ENCODE measurements around the gene RPS15A. TPM values are rescaled to one million over a fixed set of nuclear protein-coding genes. Genes with fewer than 3 reads are reported as not detected.

The RPS15A gene
- polyA plus RNA-seq, 2 of the 4 experiments (the other 2 are of a cell fraction), result 1,817 to 4,362 TPM

Other genes starting within 250 kb of the RPS15A start
- 123 and 151 TPM in 2 replicates for gene NOMO2, start 228.2 kb downstream of the RPS15A start, polyA plus RNA-seq (2011; rRNA removed)
- gene NOMO2, start 228.2 kb downstream of the RPS15A start, polyA plus RNA-seq (2017; fragmentation: RNase III; extraction: RNeasy Plus Mini Kit Qiagen cat#74134 plus additional on column Dnase treatment), result 95.8 to 99.8 TPM (median 96.0 TPM) in 3 replicates
- 403 and 479 TPM in 2 replicates for gene ARL6IP1, start 11.2 kb upstream of the RPS15A start, polyA plus RNA-seq (2011; rRNA removed)
- gene ARL6IP1, start 11.2 kb upstream of the RPS15A start, polyA plus RNA-seq (2017; fragmentation: RNase III; extraction: RNeasy Plus Mini Kit Qiagen cat#74134 plus additional on column Dnase treatment), result 435 to 459 TPM (median 456 TPM) in 3 replicates
- gene SMG1, start 136.1 kb upstream of the RPS15A start, polyA plus RNA-seq (2011; rRNA removed), result 59.4 and 63.8 TPM in 2 replicates
- 14.4 to 18.3 TPM (median 15.7 TPM) in 3 replicates for gene SMG1, start 136.1 kb upstream of the RPS15A start, polyA plus RNA-seq (2017; fragmentation: RNase III; extraction: RNeasy Plus Mini Kit Qiagen cat#74134 plus additional on column Dnase treatment)
- 9.4 and 15.0 TPM in 2 replicates for gene TMC7, start 193.6 kb upstream of the RPS15A start, polyA plus RNA-seq (2011; rRNA removed)
- gene TMC7, start 193.6 kb upstream of the RPS15A start, polyA plus RNA-seq (2017; fragmentation: RNase III; extraction: RNeasy Plus Mini Kit Qiagen cat#74134 plus additional on column Dnase treatment), result 5.4 to 7.5 TPM (median 7.0 TPM) in 3 replicates